HepG2 (cell line): ENCODE results near the gene LCK. TPM values are rescaled to one million over a fixed set of nuclear protein-coding genes. Genes with fewer than 3 reads are reported as not detected.
A peak's percentile ranks its signal among the peaks of the same experiment; 100 is the strongest.

Experiments used
- AFF4 ChIP-seq: sonication (generic); formaldehyde crosslinking; IDR thresholded peaks from 2 replicates; pipeline ENCODE4 v1.4.0; 2020; ENCODE audit warnings: missing genetic modification reagents
- ASH2L ChIP-seq: fragments of 300-600, 200-600 bp; sonication (generic); IDR thresholded peaks from 2 replicates; pipeline ENCODE4 v1.7.0; 2017; ENCODE audit warnings: low read depth, mild to moderate bottlenecking, moderate library complexity, mixed read lengths, low read length; ENCODE audit not compliant: insufficient read length
- FOXO1 ChIP-seq: sonication (generic); formaldehyde crosslinking; IDR thresholded peaks from 2 replicates; pipeline ENCODE4 v1.4.0; 2020; ENCODE audit warnings: missing genetic modification reagents
- MEIS2 ChIP-seq: sonication (generic); formaldehyde crosslinking; IDR thresholded peaks from 2 replicates; pipeline ENCODE4 v1.9.0; 2021; ENCODE audit warnings: mild to moderate bottlenecking, missing genetic modification reagents
- MTA3 ChIP-seq: sonication (generic); formaldehyde crosslinking; IDR thresholded peaks from 2 replicates; pipeline ENCODE4 v1.4.0; 2020; ENCODE audit warnings: missing genetic modification reagents
- MXD4 ChIP-seq: IDR thresholded peaks from 2 replicates; pipeline ENCODE4 v1.6.1; 2016; ENCODE audit warnings: mild to moderate bottlenecking, missing biosample characterization, missing genetic modification reagents
- PAWR ChIP-seq: sonication (generic); formaldehyde crosslinking; IDR thresholded peaks from 2 replicates; pipeline ENCODE4 v1.4.0; 2020; ENCODE audit warnings: missing genetic modification reagents, mild to moderate bottlenecking, borderline replicate concordance
- REL ChIP-seq: sonication (generic); formaldehyde crosslinking; conservative IDR thresholded peaks from 2 replicates; pipeline ENCODE4 v1.8.0; 2022; ENCODE audit warnings: mild to moderate bottlenecking, missing genetic modification reagents, moderate library complexity
- YEATS2 ChIP-seq: sonication (generic); formaldehyde crosslinking; IDR thresholded peaks from 2 replicates; pipeline ENCODE4 v1.4.0; 2020; ENCODE audit warnings: missing genetic modification reagents, borderline replicate concordance
- ZNF292 ChIP-seq: sonication (generic); formaldehyde crosslinking; IDR thresholded peaks from 2 replicates; pipeline ENCODE4 v1.8.1; 2022; ENCODE audit warnings: mild to moderate bottlenecking, low read depth, missing genetic modification reagents, borderline replicate concordance
- ZNF512 ChIP-seq: sonication (generic); formaldehyde crosslinking; IDR thresholded peaks from 2 replicates; pipeline ENCODE4 v1.4.0; 2020; ENCODE audit warnings: mild to moderate bottlenecking, missing genetic modification reagents
- ZNF7 ChIP-seq: IDR thresholded peaks from 2 replicates; pipeline ENCODE4 v1.6.1; 2016; ENCODE audit warnings: missing biosample characterization, missing genetic modification reagents
- ZSCAN29 ChIP-seq: sonication (generic); formaldehyde crosslinking; conservative IDR thresholded peaks from 2 replicates; pipeline ENCODE4 v1.4.0; 2020; ENCODE audit warnings: mild to moderate bottlenecking, missing genetic modification reagents
- polyA plus RNA-seq, 8 experiments: library from polyadenylated mRNA; depleted of rRNA in 3 of 8; stranded (reverse) in 7 of 8; unstranded in 1 of 8; fragments of >200 nt; fragmentation: Illumina TruSeq in 4 of 8; extraction: Trizol in 4 of 8; gene quantifications; 2 replicates each; pipeline versions ENCODE4 v1.2.1 to v1.2.3, GENCODE V29; 2011 to 2016; ENCODE audit warnings: low read depth in 4 of 8, missing spikeins in 1 of 8, mixed read lengths in 1 of 8; ENCODE audit not compliant: insufficient read depth in 1 of 8
- total RNA-seq, 5 experiments: library from RNA; depleted of rRNA; stranded (reverse); fragments of >200 nt; fragmentation: Illumina TruSeq; extraction: Trizol; gene quantifications; 2 replicates each; pipeline ENCODE4 v1.2.3, GENCODE V29; 2016; ENCODE audit warnings: low read depth in 1 of 5
- TF ChIP-seq, protein P1 (sequence below): sonication (generic); formaldehyde crosslinking; IDR thresholded peaks from 2 replicates; pipeline ENCODE4 v1.4.0; 2020; ENCODE audit warnings: missing genetic modification reagents
- TF ChIP-seq, protein P2 (sequence below): IDR thresholded peaks from 2 replicates; pipeline ENCODE4 v1.6.1; 2016; ENCODE audit warnings: low read depth, borderline replicate concordance

The LCK gene
- total and polyA plus RNA-seq, 2 of the 13 experiments (the other 11 are each of a cell fraction or from before 2014, with no cell fraction given) = 0.93 to 1.8 TPM

GRCh38 chr1:32291708-32292538 is 40.9 kb downstream of the LCK start, which contains the start of gene HDAC1 (continued):
- TF ChIP-seq ZNF292 (CRISPR knock-in tag) (no peak), REL (CRISPR knock-in tag) (0 out of 2 replicates have a peak, but pooled peaks have one; percentile 39), ASH2L (peak; percentile 85), ZSCAN29 (CRISPR knock-in tag) (no peak), FOXO1 (CRISPR knock-in tag) (0 out of 2 replicates have a peak, but pooled peaks have one; percentile 1), ZNF512 (no peak), MXD4 (CRISPR knock-in tag) (peak; percentile 38), PAWR (CRISPR knock-in tag) (no peak), YEATS2 (CRISPR knock-in tag) (peak; percentile 35), MEIS2 (CRISPR knock-in tag) (peak; percentile 29; the same call in 1 of the 2 replicates), AFF4 (CRISPR knock-in tag) (no peak), ZNF7 (CRISPR knock-in tag) (no peak), MTA3 (CRISPR knock-in tag) (no peak)
- TF ChIP-seq, protein P1, sequence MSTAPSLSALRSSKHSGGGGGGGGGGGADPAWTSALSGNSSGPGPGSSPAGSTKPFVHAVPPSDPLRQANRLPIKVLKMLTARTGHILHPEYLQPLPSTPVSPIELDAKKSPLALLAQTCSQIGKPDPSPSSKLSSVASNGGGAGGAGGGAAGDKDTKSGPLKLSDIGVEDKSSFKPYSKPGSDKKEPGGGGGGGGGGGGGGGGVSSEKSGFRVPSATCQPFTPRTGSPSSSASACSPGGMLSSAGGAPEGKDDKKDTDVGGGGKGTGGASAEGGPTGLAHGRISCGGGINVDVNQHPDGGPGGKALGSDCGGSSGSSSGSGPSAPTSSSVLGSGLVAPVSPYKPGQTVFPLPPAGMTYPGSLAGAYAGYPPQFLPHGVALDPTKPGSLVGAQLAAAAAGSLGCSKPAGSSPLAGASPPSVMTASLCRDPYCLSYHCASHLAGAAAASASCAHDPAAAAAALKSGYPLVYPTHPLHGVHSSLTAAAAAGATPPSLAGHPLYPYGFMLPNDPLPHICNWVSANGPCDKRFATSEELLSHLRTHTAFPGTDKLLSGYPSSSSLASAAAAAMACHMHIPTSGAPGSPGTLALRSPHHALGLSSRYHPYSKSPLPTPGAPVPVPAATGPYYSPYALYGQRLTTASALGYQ (CRISPR knock-in tag) = no peak
- TF ChIP-seq, protein P2, sequence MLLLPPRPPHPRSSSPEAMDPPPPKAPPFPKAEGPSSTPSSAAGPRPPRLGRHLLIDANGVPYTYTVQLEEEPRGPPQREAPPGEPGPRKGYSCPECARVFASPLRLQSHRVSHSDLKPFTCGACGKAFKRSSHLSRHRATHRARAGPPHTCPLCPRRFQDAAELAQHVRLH (CRISPR knock-in tag) = no peak; the same call in 1 of the 2 replicates
